Nephron (organoid): ENCODE measurements around the gene NTRK3.
A peak's percentile ranks its signal among the peaks of the same experiment; 100 is the strongest.

Experiments
- H3K27ac Mint-ChIP-seq, 3 experiments: 2 replicates each; pipeline ENCODE4 v1.8.0; 2020; ENCODE audit warnings: mixed read lengths in 3 of 3, mild to moderate bottlenecking in 2 of 3, moderate library complexity in 1 of 3
- H3K27me3 Mint-ChIP-seq: 2 replicates; pipeline ENCODE4 v1.8.0; 2021; ENCODE audit warnings: low read depth, mild to moderate bottlenecking, moderate library complexity, mixed read lengths
- H3K36me3 Mint-ChIP-seq: 2 replicates; pipeline ENCODE4 v1.8.0; 2020; ENCODE audit warnings: low read depth, mixed read lengths
- H3K4me1 Mint-ChIP-seq: 2 replicates; pipeline ENCODE4 v1.8.0; 2020; ENCODE audit warnings: mixed read lengths
- H3K4me3 Mint-ChIP-seq, 3 experiments: 2 replicates each; pipeline ENCODE4 v1.8.0; 2020; ENCODE audit warnings: mild to moderate bottlenecking in 3 of 3, mixed read lengths in 3 of 3, moderate library complexity in 2 of 3
- H3K9me3 Mint-ChIP-seq: 2 replicates; pipeline ENCODE4 v1.8.0; 2020; ENCODE audit warnings: mixed read lengths
- TF ChIP-seq, protein P1 (sequence below), 3 experiments: fragments of 200-600 bp; sonication (generic); IDR thresholded peaks; one replicate each; pipeline ENCODE4 v1.5.0; 2021; ENCODE audit warnings: antibody characterized with exemption in 3 of 3; ENCODE audit not compliant: unreplicated experiment in 3 of 3

The NTRK3 gene

DNA sequence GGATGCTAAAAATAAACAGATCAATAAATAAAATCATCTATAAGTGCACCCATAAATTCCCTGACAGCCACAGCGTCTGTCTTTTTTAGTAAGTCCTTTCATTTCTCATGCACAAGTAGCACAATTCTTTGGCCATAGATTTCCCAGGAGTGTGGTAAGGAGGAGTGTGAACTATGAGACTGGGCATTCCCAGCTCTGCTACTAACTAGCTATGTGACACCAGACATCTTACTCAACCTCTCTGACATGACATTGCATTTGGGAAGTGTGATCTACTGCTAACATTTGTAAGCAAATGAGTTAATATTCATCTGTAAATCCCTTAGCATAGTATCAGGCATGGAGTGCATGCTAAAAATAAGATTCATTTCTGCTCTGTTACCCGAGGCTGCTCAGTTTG lies 301.7 kb downstream of the NTRK3 start:
- Mint-ChIP-seq H3K4me3 (no peak overlapping the region), H3K27ac (peak overlapping the region in 2 of 3 experiments; percentile 70 to 90), H3K27me3 (peaks cover 24% of the 10 kb centered on the region), H3K36me3 (no peaks in the 10 kb centered on the region), H3K4me1 (peaks cover 43% of the 10 kb centered on the region), H3K9me3 (no peaks in the 10 kb centered on the region)
- TF ChIP-seq, protein P1, sequence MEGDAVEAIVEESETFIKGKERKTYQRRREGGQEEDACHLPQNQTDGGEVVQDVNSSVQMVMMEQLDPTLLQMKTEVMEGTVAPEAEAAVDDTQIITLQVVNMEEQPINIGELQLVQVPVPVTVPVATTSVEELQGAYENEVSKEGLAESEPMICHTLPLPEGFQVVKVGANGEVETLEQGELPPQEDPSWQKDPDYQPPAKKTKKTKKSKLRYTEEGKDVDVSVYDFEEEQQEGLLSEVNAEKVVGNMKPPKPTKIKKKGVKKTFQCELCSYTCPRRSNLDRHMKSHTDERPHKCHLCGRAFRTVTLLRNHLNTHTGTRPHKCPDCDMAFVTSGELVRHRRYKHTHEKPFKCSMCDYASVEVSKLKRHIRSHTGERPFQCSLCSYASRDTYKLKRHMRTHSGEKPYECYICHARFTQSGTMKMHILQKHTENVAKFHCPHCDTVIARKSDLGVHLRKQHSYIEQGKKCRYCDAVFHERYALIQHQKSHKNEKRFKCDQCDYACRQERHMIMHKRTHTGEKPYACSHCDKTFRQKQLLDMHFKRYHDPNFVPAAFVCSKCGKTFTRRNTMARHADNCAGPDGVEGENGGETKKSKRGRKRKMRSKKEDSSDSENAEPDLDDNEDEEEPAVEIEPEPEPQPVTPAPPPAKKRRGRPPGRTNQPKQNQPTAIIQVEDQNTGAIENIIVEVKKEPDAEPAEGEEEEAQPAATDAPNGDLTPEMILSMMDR (IDR thresholded peaks at IDR 0.05; ENCODE audit: unreplicated experiment in 3 of 3), result no peak

DNA sequence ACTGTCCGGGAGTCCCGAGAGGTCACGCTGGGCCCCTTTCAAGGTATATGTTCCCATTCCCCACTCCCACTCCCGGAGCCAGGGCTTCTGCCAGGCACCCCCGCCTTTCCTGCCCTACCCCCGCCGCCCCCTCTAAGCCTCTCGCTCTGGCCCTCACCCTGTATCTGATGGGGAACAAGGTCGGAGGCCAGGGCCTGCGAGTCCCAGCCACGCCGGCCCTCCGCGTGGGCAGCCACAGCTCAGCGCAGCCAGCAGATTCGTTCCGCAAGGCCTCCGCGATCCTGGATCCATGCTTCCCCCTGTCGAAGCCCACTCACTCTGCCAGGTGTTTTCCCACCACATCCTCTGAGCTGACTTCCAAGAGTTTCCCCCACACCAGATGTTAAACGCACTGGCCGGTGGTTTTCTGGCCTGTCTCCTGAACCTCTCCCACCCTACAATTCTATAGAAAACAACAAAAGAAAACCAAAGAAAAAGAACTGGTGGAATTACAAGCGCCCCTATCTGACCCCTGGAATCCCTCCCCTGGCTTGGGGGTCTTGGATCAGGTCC lies 303.7 kb downstream of the NTRK3 start:
- Mint-ChIP-seq H3K9me3 (no peaks in the 10 kb centered on the region), H3K4me3 (no peak overlapping the region), H3K27me3 (peaks cover 12% of the 10 kb centered on the region), H3K27ac (peak overlapping the region in 2 of 3 experiments; percentile 38 to 90), H3K36me3 (no peaks in the 10 kb centered on the region), H3K4me1 (peaks cover 59% of the 10 kb centered on the region)
- TF ChIP-seq, protein P1 (IDR thresholded peaks at IDR 0.05; ENCODE audit: unreplicated experiment in 3 of 3), result no peak

DNA sequence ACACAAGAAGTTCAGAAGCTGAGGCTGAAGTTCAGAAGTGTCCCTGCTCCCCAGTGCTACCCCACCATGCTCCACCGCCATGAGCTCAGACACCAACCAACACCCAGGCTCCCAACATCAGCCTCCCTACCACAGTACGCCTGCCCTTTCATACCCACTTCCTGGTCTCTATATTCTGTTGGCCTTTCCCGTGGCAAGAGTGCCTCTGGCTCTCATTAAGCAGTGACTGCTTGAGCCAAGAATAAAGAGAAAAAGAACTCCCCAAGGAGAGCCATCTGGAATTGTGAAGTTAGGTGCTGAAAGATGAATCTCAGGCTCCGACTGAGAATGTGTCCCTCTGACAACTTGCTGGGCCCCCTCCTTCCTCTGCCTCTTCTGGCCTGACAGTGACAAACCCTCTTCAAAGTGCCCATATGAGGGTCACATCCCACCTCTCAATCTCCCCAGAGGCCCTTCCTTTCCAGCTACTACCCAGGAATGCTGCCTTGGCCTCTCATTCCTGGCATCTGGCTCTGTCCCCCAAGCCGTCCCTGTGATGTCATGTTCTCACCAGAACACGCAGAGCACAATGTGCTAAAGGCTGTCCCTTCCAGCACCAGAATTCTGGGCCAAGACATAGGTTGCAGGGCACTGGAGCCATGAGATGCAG lies 306.8 kb downstream of the NTRK3 start:
- Mint-ChIP-seq H3K27ac (peak overlapping the region; percentile 80 to 94 (median 85)), H3K27me3 (peaks cover 8% of the 10 kb centered on the region), H3K4me1 (peaks cover 78% of the 10 kb centered on the region), H3K36me3 (no peaks in the 10 kb centered on the region), H3K4me3 (peak overlapping the region in 1 of 3 experiments; percentile 8), H3K9me3 (no peaks in the 10 kb centered on the region)
- TF ChIP-seq, protein P1 (IDR thresholded peaks at IDR 0.05; ENCODE audit: unreplicated experiment in 3 of 3), result no peak

GRCh38 chr15:87949151-87949574 lies 307.4 kb downstream of the NTRK3 start:
- Mint-ChIP-seq H3K27ac (peak overlapping the region; percentile 80 to 94 (median 85)), H3K4me3 (peak overlapping the region in 1 of 3 experiments; percentile 29), H3K36me3 (no peaks in the 10 kb centered on the region), H3K9me3 (no peaks in the 10 kb centered on the region), H3K27me3 (peaks cover 8% of the 10 kb centered on the region), H3K4me1 (peaks cover 78% of the 10 kb centered on the region)
- TF ChIP-seq, protein P1 (IDR thresholded peaks at IDR 0.05; ENCODE audit: unreplicated experiment in 3 of 3), result no peak

DNA sequence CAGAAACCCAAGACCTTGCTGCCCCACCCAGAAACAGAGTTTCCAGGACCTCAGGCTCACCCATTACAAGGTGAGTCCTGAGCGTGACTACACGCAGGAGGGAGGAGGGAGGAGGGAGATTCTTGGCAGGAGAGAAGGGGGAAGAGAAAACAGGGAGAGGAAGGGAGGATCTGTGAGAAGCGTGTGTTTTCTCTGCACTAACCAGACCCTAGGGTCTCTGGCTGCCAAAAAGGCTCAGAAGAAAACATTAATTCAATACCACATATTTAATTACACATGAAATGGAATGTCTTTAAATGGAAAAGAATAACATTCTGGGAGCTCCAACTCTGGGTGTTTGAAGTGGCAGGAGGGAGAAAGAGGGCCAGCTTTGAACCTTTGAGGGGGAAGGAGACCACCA lies 309.0 kb downstream of the NTRK3 start:
- TF ChIP-seq, protein P1 (IDR thresholded peaks at IDR 0.05; ENCODE audit: unreplicated experiment in 3 of 3), result no peak
- peaks cover 76% of the 10 kb centered on the region for H3K4me1 Mint-ChIP-seq
- no peaks in the 10 kb centered on the region for H3K36me3 Mint-ChIP-seq
- H3K27me3 Mint-ChIP-seq, result peaks cover 13% of the 10 kb centered on the region
- peak overlapping the region in 1 of 3 experiments; percentile 51 for H3K4me3 Mint-ChIP-seq
- H3K9me3 Mint-ChIP-seq, result no peaks in the 10 kb centered on the region
- peak overlapping the region; percentile 78 to 94 (median 80) for H3K27ac Mint-ChIP-seq

GRCh38 chr15:87945246-87945645 lies 311.3 kb downstream of the NTRK3 start:
- no peak overlapping the region for H3K4me3 Mint-ChIP-seq
- H3K27me3 Mint-ChIP-seq, result peaks cover 9% of the 10 kb centered on the region
- TF ChIP-seq, protein P1 (IDR thresholded peaks at IDR 0.05; ENCODE audit: unreplicated experiment in 3 of 3), result no peak
- H3K9me3 Mint-ChIP-seq, result no peaks in the 10 kb centered on the region
- peak overlapping the region; percentile 80 to 94 (median 93) for H3K27ac Mint-ChIP-seq
- peaks cover 82% of the 10 kb centered on the region for H3K4me1 Mint-ChIP-seq
- no peaks in the 10 kb centered on the region for H3K36me3 Mint-ChIP-seq
